HepG2 (cell line): ENCODE data around the gene CTSO.

Experiments
- GTF2F1 ChIP-seq: fragments of 150-350 bp; IDR thresholded peaks from 2 replicates; pipeline ENCODE4 v1.6.1; 2014; ENCODE audit warnings: low read length
- KAT2B ChIP-seq: fragments of 150-350 bp; IDR thresholded peaks from 2 replicates; pipeline ENCODE4 v1.6.1; 2014; ENCODE audit warnings: low read depth, low read length, borderline replicate concordance
- ZNF589 ChIP-seq: sonication (generic); formaldehyde crosslinking; conservative IDR thresholded peaks from 2 replicates; pipeline ENCODE4 v1.8.0; 2022; ENCODE audit warnings: mild to moderate bottlenecking, moderate library complexity, missing genetic modification reagents

DNA sequence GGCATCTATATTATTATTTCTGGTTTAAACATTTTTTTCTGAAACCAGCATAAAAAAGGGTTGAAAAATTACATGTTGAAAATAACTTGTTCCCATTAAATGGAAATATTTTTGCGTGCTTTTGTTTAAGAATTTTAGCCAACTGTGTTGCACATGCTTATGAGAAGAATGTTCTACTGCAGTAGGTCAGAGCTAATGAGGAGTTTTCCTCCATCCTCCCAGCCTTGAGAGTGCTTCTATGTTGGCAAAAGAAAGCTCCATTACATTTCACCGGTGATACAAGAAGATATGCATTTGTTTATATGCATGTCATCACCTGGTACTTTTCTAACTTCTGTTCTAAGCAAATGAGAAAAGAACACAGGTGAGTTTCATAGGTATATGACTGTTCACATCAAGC lies 63.7 kb downstream of the CTSO start:
- TF ChIP-seq KAT2B = no peak
- TF ChIP-seq GTF2F1 = no peak
- TF ChIP-seq ZNF589 = no peak
